Uterus (tissue), 4 donors: ENCODE results near the gene TALDO1. TPM values are rescaled to one million over a fixed set of nuclear protein-coding genes. Genes with fewer than 3 reads are reported as not detected.

Experiments used
- DNase-seq, 2 donors: peaks; one replicate each; pipeline ENCODE4 v3.0.0-alpha.2; 2019 to 2020
- H3K27ac ChIP-seq, 2 donors: fragments of 200-600 bp; sonication (generic); 1 replicate in 1 of 2; 2 replicates in 1 of 2; pipeline ENCODE4 v1.5.1; 2016 to 2018
- H3K27me3 ChIP-seq, 2 donors: fragments of 200-600 bp; sonication (generic); one replicate each; pipeline ENCODE4 v1.5.1; 2018 to 2019; ENCODE audit warnings: control low read depth in 1 of 2
- H3K36me3 ChIP-seq, 2 donors: fragments of 200-600 bp; sonication (generic); one replicate each; pipeline ENCODE4 v1.5.1; 2019; ENCODE audit warnings: control low read depth in 1 of 2
- H3K4me1 ChIP-seq, 2 donors: fragments of 200-600 bp; sonication (generic); one replicate each; pipeline ENCODE4 v1.5.1; 2018 to 2019; ENCODE audit warnings: control low read depth in 1 of 2
- H3K4me3 ChIP-seq, 2 donors: fragments of 200-600 bp; sonication (generic); 1 replicate in 1 of 2; 2 replicates in 1 of 2; pipeline ENCODE4 v1.5.1; 2018 to 2019; ENCODE audit warnings: mild to moderate bottlenecking in 1 of 2
- H3K9me3 ChIP-seq, 2 donors: fragments of 200-600 bp; sonication (generic); one replicate each; pipeline ENCODE4 v1.5.1; 2019; ENCODE audit warnings: control low read depth in 1 of 2
- CTCF ChIP-seq, 4 experiments: fragments of 200-600 bp in 2 of 4; fragments of 450-650 bp in 2 of 4; sonication (generic) in 2 of 4; IDR thresholded peaks; one replicate each; pipeline ENCODE4 v1.5.1; 2016 to 2019; ENCODE audit warnings: antibody characterized with exemption in 4 of 4, mild to moderate bottlenecking in 2 of 4, moderate library complexity in 1 of 4
- POLR2A ChIP-seq, 2 donors: fragments of 450-650 bp; IDR thresholded peaks; one replicate each; pipeline ENCODE4 v1.6.1; 2016; ENCODE audit warnings: antibody characterized with exemption in 2 of 2, mild to moderate bottlenecking in 1 of 2, moderate library complexity in 1 of 2
- intact Hi-C: fragments of 100-400 bp; cut with DNase I; formaldehyde crosslinking; loops from one replicate; pipeline ENCODE4 v1.15.1; 2023; ENCODE audit warnings: low total_unique reads
- total RNA-seq, 4 donors: library from RNA; depleted of rRNA in 3 of 4; stranded (reverse); fragments of >200 nt in 3 of 4; gene quantifications; one replicate each; pipeline versions ENCODE4 v1.1.0 to v1.2.4, GENCODE V29; 2014 to 2023
- donor health status: DM: yes; HTN: yes; CAD: no.

The TALDO1 gene
- total RNA-seq, 4 donors from 2014 or later, result 60.3 to 146 (median 66.9) TPM

GRCh38 chr11:742156-742546, 5.1 kb upstream of the TALDO1 start:
- H3K27me3 ChIP-seq, result no peaks in the 10 kb centered on the region
- H3K36me3 ChIP-seq, result no peaks in the 10 kb centered on the region
- no peaks in the 10 kb centered on the region for H3K4me1 ChIP-seq
- H3K9me3 ChIP-seq, result no peaks in the 10 kb centered on the region
- TF ChIP-seq POLR2A (IDR thresholded peaks at IDR 0.05), result no peak
- TF ChIP-seq CTCF (IDR thresholded peaks at IDR 0.05), result no peak
- H3K4me3 ChIP-seq, result no peak overlapping the region
- intact Hi-C loops, result no loop called here
- H3K27ac ChIP-seq, result no peak overlapping the region
- DNase-seq, result no peak

- no peak for TF ChIP-seq POLR2A (IDR thresholded peaks at IDR 0.05)
- TF ChIP-seq CTCF (IDR thresholded peaks at IDR 0.05), result no peak
- DNase-seq, result no peak
- Histone ChIP-seq H3K36me3 (no peaks in the 10 kb centered on the region), H3K9me3 (no peaks in the 10 kb centered on the region), H3K27ac (no peak overlapping the region), H3K4me3 (no peak overlapping the region), H3K4me1 (no peaks in the 10 kb centered on the region), H3K27me3 (no peaks in the 10 kb centered on the region)
- intact Hi-C loops, result no loop called here
Measured at GRCh38 chr11:742571-743201, 4.6 kb upstream of the TALDO1 start.

- TF ChIP-seq CTCF (IDR thresholded peaks at IDR 0.05) (no peak), POLR2A (IDR thresholded peaks at IDR 0.05) (no peak)
- intact Hi-C loops, result no loop called here
- H3K27ac ChIP-seq, result no peak overlapping the region
Measured at GRCh38 chr11:745428-745827, 1.8 kb upstream of the TALDO1 start.

GRCh38 chr11:746289-747157, 741 bp upstream of the TALDO1 start:
- intact Hi-C loops, result no loop called here
- H3K27me3 ChIP-seq, result no peaks in the 10 kb centered on the region
- no peaks in the 10 kb centered on the region for H3K9me3 ChIP-seq
- H3K36me3 ChIP-seq, result no peaks in the 10 kb centered on the region
- TF ChIP-seq CTCF (IDR thresholded peaks at IDR 0.05), result no peak
- no peak for TF ChIP-seq POLR2A (IDR thresholded peaks at IDR 0.05)
- H3K4me1 ChIP-seq, result no peaks in the 10 kb centered on the region
- peak overlapping the region; percentile 47 to 74 for H3K27ac ChIP-seq
- no peak for DNase-seq
- peak overlapping the region; percentile 48 to 62 for H3K4me3 ChIP-seq

More at GRCh38 chr11:745428-745827, 1.8 kb upstream of the TALDO1 start:
- no peak for DNase-seq
- H3K4me3 ChIP-seq, result no peak overlapping the region
- H3K4me1 ChIP-seq, result no peaks in the 10 kb centered on the region
- no peaks in the 10 kb centered on the region for H3K9me3 ChIP-seq
- no peaks in the 10 kb centered on the region for H3K27me3 ChIP-seq
- no peaks in the 10 kb centered on the region for H3K36me3 ChIP-seq

DNA sequence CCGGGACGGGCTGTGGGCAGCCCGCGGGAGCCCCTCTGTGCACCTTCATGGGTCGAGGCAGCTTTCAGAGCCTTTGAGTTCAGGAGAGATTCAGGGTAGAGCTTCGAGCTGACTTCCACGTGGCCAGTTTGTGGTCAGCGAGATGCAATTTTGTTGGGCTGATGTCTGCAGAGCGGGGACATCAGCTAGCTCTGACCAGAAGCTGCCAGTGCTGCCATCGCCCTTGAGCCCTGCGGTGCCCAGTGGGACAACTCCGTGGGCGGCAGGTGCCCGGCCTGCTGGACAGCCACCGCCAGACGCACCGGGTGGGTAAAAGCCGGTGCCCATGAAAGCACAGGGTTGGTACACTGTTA, 719 bp downstream of the TALDO1 start:
- Histone ChIP-seq H3K27me3 (no peaks in the 10 kb centered on the region), H3K27ac (peak overlapping the region; percentile 59 to 74), H3K4me1 (no peaks in the 10 kb centered on the region), H3K4me3 (peak overlapping the region; percentile 48 to 62), H3K9me3 (no peaks in the 10 kb centered on the region), H3K36me3 (no peaks in the 10 kb centered on the region)
- TF ChIP-seq POLR2A (IDR thresholded peaks at IDR 0.05), result no peak
- TF ChIP-seq CTCF (IDR thresholded peaks at IDR 0.05), result no peak
- intact Hi-C loops, result no loop called here
- no peak for DNase-seq
